H9 (cell line): ENCODE measurements around the gene ARID3A. TPM values are rescaled to one million over a fixed set of nuclear protein-coding genes. Genes with fewer than 3 reads are reported as not detected.

Source experiments
- DNase-seq: peaks from one replicate; pipeline ENCODE4 v3.0.0-alpha.2; 2017
- H2AFZ ChIP-seq: one replicate; pipeline ENCODE4 v1.6.1; 2013; ENCODE audit warnings: mild to moderate bottlenecking, low read length, control low read depth, moderate library complexity
- H2AK5ac ChIP-seq: 2 replicates; pipeline ENCODE4 v1.6.1; 2013; ENCODE audit warnings: low read length, control low read depth, mixed read lengths; ENCODE audit not compliant: insufficient read length
- H2BK120ac ChIP-seq: one replicate; pipeline ENCODE4 v1.6.1; 2013; ENCODE audit warnings: low read depth, mild to moderate bottlenecking, low read length, control low read depth, inconsistent platforms; ENCODE audit not compliant: poor library complexity, severe bottlenecking
- H2BK12ac ChIP-seq: 2 replicates; pipeline ENCODE4 v1.6.1; 2013; ENCODE audit warnings: low read length, control low read depth, mixed read lengths, low read depth; ENCODE audit not compliant: insufficient read length
- H2BK15ac ChIP-seq: 2 replicates; pipeline ENCODE4 v1.6.1; 2013; ENCODE audit warnings: low read depth, low read length, control low read depth
- H2BK20ac ChIP-seq: one replicate; pipeline ENCODE4 v1.6.1; 2013; ENCODE audit warnings: low read depth, mild to moderate bottlenecking, low read length, control low read depth, inconsistent platforms; ENCODE audit not compliant: poor library complexity, severe bottlenecking
- H2BK5ac ChIP-seq: 2 replicates; pipeline ENCODE4 v1.6.1; 2013; ENCODE audit warnings: low read length, control low read depth, mixed read lengths; ENCODE audit not compliant: insufficient read length
- H3K14ac ChIP-seq: 2 replicates; pipeline ENCODE4 v1.6.1; 2013; ENCODE audit warnings: low read length, control low read depth; ENCODE audit not compliant: insufficient read depth
- H3K18ac ChIP-seq: 2 replicates; pipeline ENCODE4 v1.6.1; 2013; ENCODE audit warnings: low read depth, mild to moderate bottlenecking, mixed read lengths, low read length, control low read depth; ENCODE audit not compliant: insufficient read length
- H3K23ac ChIP-seq: 2 replicates; pipeline ENCODE4 v1.6.1; 2013; ENCODE audit warnings: low read length, control low read depth, mixed read lengths, low read depth; ENCODE audit not compliant: insufficient read length
- H3K23me2 ChIP-seq: 2 replicates; pipeline ENCODE4 v1.6.1; 2013; ENCODE audit warnings: low read depth, mild to moderate bottlenecking, mixed read lengths, low read length, control low read depth; ENCODE audit not compliant: insufficient read length, poor library complexity, severe bottlenecking
- H3K27ac ChIP-seq: 2 replicates; pipeline ENCODE4 v1.5.1; 2013; ENCODE audit warnings: low read length, control low read depth, mixed read lengths, low read depth; ENCODE audit not compliant: insufficient read length
- H3K27me3 ChIP-seq: 2 replicates; pipeline ENCODE4 v1.6.1; 2013; ENCODE audit warnings: low read length, control low read depth, inconsistent platforms; ENCODE audit not compliant: insufficient read depth
- H3K4ac ChIP-seq: 2 replicates; pipeline ENCODE4 v1.6.1; 2013; ENCODE audit warnings: low read depth, mild to moderate bottlenecking, control low read depth, inconsistent platforms, low read length, moderate library complexity
- H3K4me1 ChIP-seq: 2 replicates; pipeline ENCODE4 v1.6.1; 2013; ENCODE audit warnings: low read length, control low read depth, inconsistent platforms; ENCODE audit not compliant: insufficient read depth
- H3K4me2 ChIP-seq: 2 replicates; pipeline ENCODE4 v1.6.1; 2013; ENCODE audit warnings: low read length, control low read depth, mixed read lengths; ENCODE audit not compliant: insufficient read length, insufficient read depth
- H3K56ac ChIP-seq: 2 replicates; pipeline ENCODE4 v1.6.1; 2013; ENCODE audit warnings: low read depth, mild to moderate bottlenecking, mixed read lengths, low read length, control low read depth; ENCODE audit not compliant: insufficient read length
- H3K79me1 ChIP-seq: 2 replicates; pipeline ENCODE4 v1.6.1; 2013; ENCODE audit warnings: low read depth, mild to moderate bottlenecking, moderate library complexity, low read length, control low read depth, inconsistent platforms; ENCODE audit not compliant: insufficient read depth, poor library complexity, severe bottlenecking
- H3K79me2 ChIP-seq: 2 replicates; pipeline ENCODE4 v1.6.1; 2013; ENCODE audit warnings: low read length, control low read depth, inconsistent platforms; ENCODE audit not compliant: insufficient read depth
- H3K9ac ChIP-seq: 2 replicates; pipeline ENCODE4 v1.6.1; 2013; ENCODE audit warnings: low read length, control low read depth, mixed read lengths; ENCODE audit not compliant: insufficient read length; ENCODE audit errors: extremely low read depth
- H3K9me3 ChIP-seq: one replicate; pipeline ENCODE4 v1.6.1; 2013; ENCODE audit warnings: low read depth, low read length, inconsistent platforms; ENCODE audit not compliant: control insufficient read depth
- H3T11ph ChIP-seq: one replicate; pipeline ENCODE4 v1.6.1; 2013; ENCODE audit warnings: mild to moderate bottlenecking, low read length, control low read depth, inconsistent platforms
- H4K20me1 ChIP-seq: one replicate; pipeline ENCODE4 v1.6.1; 2013; ENCODE audit not compliant: control insufficient read depth, insufficient read length, insufficient read depth
- H4K5ac ChIP-seq: 2 replicates; pipeline ENCODE4 v1.6.1; 2013; ENCODE audit warnings: low read depth, mild to moderate bottlenecking, mixed read lengths, low read length, control low read depth; ENCODE audit not compliant: insufficient read length
- H4K8ac ChIP-seq: replicated peaks from 2 replicates; pipeline ENCODE4 v1.6.1; 2013; ENCODE audit warnings: low read length, control low read depth, mixed read lengths, low read depth; ENCODE audit not compliant: insufficient read length
- H4K91ac ChIP-seq: 2 replicates; pipeline ENCODE4 v1.6.1; 2013; ENCODE audit warnings: low read depth, mild to moderate bottlenecking, moderate library complexity, mixed read lengths, low read length, control low read depth; ENCODE audit not compliant: insufficient read length
- H3K27ac Mint-ChIP-seq, 3 experiments: 2 replicates in 2 of 3; 3 replicates in 1 of 3; pipeline ENCODE4 v1.8.0; 2020 to 2021; ENCODE audit warnings: mixed read lengths in 3 of 3, mild to moderate bottlenecking in 1 of 3, moderate library complexity in 1 of 3
- H3K27me3 Mint-ChIP-seq: 2 replicates; pipeline ENCODE4 v1.8.0; 2021; ENCODE audit warnings: low read depth, mild to moderate bottlenecking, moderate library complexity, mixed read lengths
- H3K36me3 Mint-ChIP-seq, 3 experiments: 2 replicates in 2 of 3; 3 replicates in 1 of 3; pipeline ENCODE4 v1.8.0; 2020 to 2021; ENCODE audit warnings: low read depth in 3 of 3, mixed read lengths in 3 of 3; ENCODE audit not compliant: insufficient read depth in 1 of 3
- H3K4me1 Mint-ChIP-seq, 2 experiments: 2 replicates each; pipeline ENCODE4 v1.8.0; 2020; ENCODE audit warnings: mixed read lengths in 2 of 2
- H3K4me3 Mint-ChIP-seq, 2 experiments: 2 replicates in 1 of 2; 3 replicates in 1 of 2; pipeline ENCODE4 v1.8.0; 2020 to 2021; ENCODE audit warnings: mild to moderate bottlenecking in 2 of 2, mixed read lengths in 2 of 2, moderate library complexity in 1 of 2
- H3K9me3 Mint-ChIP-seq, 2 experiments: 2 replicates in 1 of 2; 3 replicates in 1 of 2; pipeline ENCODE4 v1.8.0; 2020; ENCODE audit warnings: mild to moderate bottlenecking in 2 of 2, mixed read lengths in 2 of 2, moderate library complexity in 1 of 2
- WGBS: extraction: QIAGEN DNeasy Blood & Tissue Kit; methylation state at CpG from one replicate; pipeline ENCODE4 v1.1.7; 2013; ENCODE audit warnings: missing lambda C conversion rate, low lambda C conversion rate, mixed read lengths; ENCODE audit not compliant: insufficient read length; ENCODE audit errors: extremely low coverage; 5-methylcytosine and 5-hydroxymethylcytosine counted together
- total RNA-seq: library from RNA; stranded (reverse); gene quantifications from 2 replicates; pipeline ENCODE4 v1.2.1, GENCODE V29; 2021
- TF ChIP-seq, protein P1 (sequence below): fragments of 200-600 bp; sonication (generic); conservative IDR thresholded peaks from 3 replicates; pipeline ENCODE4 v1.8.0; 2021; ENCODE audit warnings: antibody characterized with exemption, mild to moderate bottlenecking

Gene ARID3A
- total RNA-seq, 1 experiment from 2014 or later = 98.3 TPM

GRCh38 chr19:971795-972194 lies 46.0 kb downstream of the ARID3A start:
- H3K9me3 ChIP-seq = peaks cover 7% of the 10 kb centered on the region
- Mint-ChIP-seq H3K27ac (no peak overlapping the region), H3K36me3 (peaks cover 39 to 47% (median 47%) of the 10 kb centered on the region in 3 experiments), H3K9me3 (peaks cover 9 to 17% of the 10 kb centered on the region in 2 experiments), H3K4me3 (no peak overlapping the region), H3K27me3 (no peaks in the 10 kb centered on the region), H3K4me1 (peaks cover 0 to 12% of the 10 kb centered on the region in 2 experiments; a peak in 1 of 4 replicates)
- no peak overlapping the region for H3T11ph ChIP-seq
- no peak overlapping the region for H2BK12ac ChIP-seq
- no peak overlapping the region for H2BK5ac ChIP-seq
- H2AFZ ChIP-seq = no peak overlapping the region
- H2AK5ac ChIP-seq = no peak overlapping the region
- H4K20me1 ChIP-seq = peaks cover 2% of the 10 kb centered on the region
- H2BK120ac ChIP-seq = no peak overlapping the region
- no peak overlapping the region for H4K5ac ChIP-seq
- H2BK20ac ChIP-seq = no peak overlapping the region
- no CpG with 5 or more reads among the region's 24 CpGs for WGBS
- no peak overlapping the region for H4K91ac ChIP-seq
- no peaks in the 10 kb centered on the region for H3K27me3 ChIP-seq
- H3K27ac ChIP-seq = no peak overlapping the region
- no peaks in the 10 kb centered on the region for H3K79me1 ChIP-seq
- no peak overlapping the region for H2BK15ac ChIP-seq
- no peak overlapping the region for H3K14ac ChIP-seq
- no peak overlapping the region for H3K4me2 ChIP-seq
- H3K23ac ChIP-seq = no peak overlapping the region
- no peak for DNase-seq
- H3K4me1 ChIP-seq = no peaks in the 10 kb centered on the region
- no peak overlapping the region for H3K4ac ChIP-seq
- TF ChIP-seq, protein P1, sequence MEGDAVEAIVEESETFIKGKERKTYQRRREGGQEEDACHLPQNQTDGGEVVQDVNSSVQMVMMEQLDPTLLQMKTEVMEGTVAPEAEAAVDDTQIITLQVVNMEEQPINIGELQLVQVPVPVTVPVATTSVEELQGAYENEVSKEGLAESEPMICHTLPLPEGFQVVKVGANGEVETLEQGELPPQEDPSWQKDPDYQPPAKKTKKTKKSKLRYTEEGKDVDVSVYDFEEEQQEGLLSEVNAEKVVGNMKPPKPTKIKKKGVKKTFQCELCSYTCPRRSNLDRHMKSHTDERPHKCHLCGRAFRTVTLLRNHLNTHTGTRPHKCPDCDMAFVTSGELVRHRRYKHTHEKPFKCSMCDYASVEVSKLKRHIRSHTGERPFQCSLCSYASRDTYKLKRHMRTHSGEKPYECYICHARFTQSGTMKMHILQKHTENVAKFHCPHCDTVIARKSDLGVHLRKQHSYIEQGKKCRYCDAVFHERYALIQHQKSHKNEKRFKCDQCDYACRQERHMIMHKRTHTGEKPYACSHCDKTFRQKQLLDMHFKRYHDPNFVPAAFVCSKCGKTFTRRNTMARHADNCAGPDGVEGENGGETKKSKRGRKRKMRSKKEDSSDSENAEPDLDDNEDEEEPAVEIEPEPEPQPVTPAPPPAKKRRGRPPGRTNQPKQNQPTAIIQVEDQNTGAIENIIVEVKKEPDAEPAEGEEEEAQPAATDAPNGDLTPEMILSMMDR = no peak
- H3K18ac ChIP-seq = no peak overlapping the region
- H3K79me2 ChIP-seq = no peaks in the 10 kb centered on the region
- no peaks in the 10 kb centered on the region for H3K23me2 ChIP-seq
- no peak overlapping the region for H3K56ac ChIP-seq
- no peak overlapping the region for H4K8ac ChIP-seq
- H3K9ac ChIP-seq = no peak overlapping the region
